Gastrocnemius medialis (tissue), 4 donors: ENCODE measurements around the gene PTPN12. TPM values are rescaled to one million over a fixed set of nuclear protein-coding genes. Genes with fewer than 3 reads are reported as not detected.

Experiments used
- ATAC-seq, 2 donors: fragments of 150-250 bp; one replicate each; pipeline ENCODE4 v1.9.1; 2016
- DNase-seq, 2 donors: peaks; one replicate each; pipeline ENCODE4 v3.0.0-alpha.2; 2019
- H3K27ac ChIP-seq, 4 donors: fragments of 200-600 bp; sonication (generic); 1 replicate in 1 of 4; 2 replicates in 3 of 4; pipeline ENCODE4 v1.5.1; 2016 to 2018; ENCODE audit warnings: mild to moderate bottlenecking in 2 of 4, moderate library complexity in 1 of 4
- H3K27me3 ChIP-seq, 3 donors: fragments of 200-600 bp; sonication (generic) in 2 of 3; 1 replicate in 1 of 3; 2 replicates in 2 of 3; pipeline versions ENCODE4 v1.5.1 to v1.6.0; 2016 to 2019; ENCODE audit warnings: mild to moderate bottlenecking in 1 of 3, moderate library complexity in 1 of 3
- H3K36me3 ChIP-seq, 2 donors: fragments of 200-600 bp; sonication (generic) in 1 of 2; one replicate each; pipeline ENCODE4 v1.5.1; 2017 to 2018
- H3K4me1 ChIP-seq, 2 donors: fragments of 200-600 bp; sonication (generic) in 1 of 2; one replicate each; pipeline ENCODE4 v1.5.1; 2016 to 2017; ENCODE audit warnings: mild to moderate bottlenecking in 2 of 2
- H3K4me3 ChIP-seq, 4 donors: fragments of 200-600 bp; sonication (generic) in 3 of 4; 1 replicate in 1 of 4; 2 replicates in 3 of 4; pipeline ENCODE4 v1.5.1; 2016 to 2019; ENCODE audit warnings: mild to moderate bottlenecking in 2 of 4
- H3K9me3 ChIP-seq, 3 donors: fragments of 200-600 bp; sonication (generic) in 2 of 3; 1 replicate in 1 of 3; 2 replicates in 2 of 3; pipeline ENCODE4 v1.5.1; 2016 to 2019
- POLR2A ChIP-seq, 2 donors: fragments of 450-650 bp; IDR thresholded peaks; one replicate each; pipeline ENCODE4 v1.6.1; 2017; ENCODE audit warnings: antibody characterized with exemption in 2 of 2, mild to moderate bottlenecking in 2 of 2, moderate library complexity in 2 of 2
- in situ Hi-C, 4 donors: fragments of 200-750 bp; cut with MboI; loops; one replicate each; pipeline versions ENCODE4 v1.15.0 to v1.8.0; 2017; ENCODE audit warnings: low sequenced_read_pairs in 4 of 4
- intact Hi-C: fragments of 100-400 bp; cut with DNase I; formaldehyde crosslinking; loops from one replicate; pipeline ENCODE4 v1.15.1; 2023; ENCODE audit warnings: low total_unique reads
- total RNA-seq, 4 donors: library from RNA; depleted of rRNA; stranded (reverse); fragments of >200 nt; gene quantifications; one replicate each; pipeline versions ENCODE4 v1.1.0 to v1.2.3, GENCODE V29; 2016
- TF ChIP-seq, protein P1 (sequence below), 5 experiments: fragments of 450-650 bp in 3 of 5; fragments of 200-600 bp in 2 of 5; sonication (generic) in 2 of 5; IDR thresholded peaks in 4 of 5; conservative IDR thresholded peaks in 1 of 5; 1 replicate in 4 of 5; 2 replicates in 1 of 5; pipeline ENCODE4 v1.5.1; 2016 to 2019; ENCODE audit warnings: antibody characterized with exemption in 5 of 5, mild to moderate bottlenecking in 3 of 5, moderate library complexity in 3 of 5

PTPN12 gene
- total RNA-seq, 4 donors from 2014 or later: 22.7 to 38.0 (median 27.7) TPM

DNA sequence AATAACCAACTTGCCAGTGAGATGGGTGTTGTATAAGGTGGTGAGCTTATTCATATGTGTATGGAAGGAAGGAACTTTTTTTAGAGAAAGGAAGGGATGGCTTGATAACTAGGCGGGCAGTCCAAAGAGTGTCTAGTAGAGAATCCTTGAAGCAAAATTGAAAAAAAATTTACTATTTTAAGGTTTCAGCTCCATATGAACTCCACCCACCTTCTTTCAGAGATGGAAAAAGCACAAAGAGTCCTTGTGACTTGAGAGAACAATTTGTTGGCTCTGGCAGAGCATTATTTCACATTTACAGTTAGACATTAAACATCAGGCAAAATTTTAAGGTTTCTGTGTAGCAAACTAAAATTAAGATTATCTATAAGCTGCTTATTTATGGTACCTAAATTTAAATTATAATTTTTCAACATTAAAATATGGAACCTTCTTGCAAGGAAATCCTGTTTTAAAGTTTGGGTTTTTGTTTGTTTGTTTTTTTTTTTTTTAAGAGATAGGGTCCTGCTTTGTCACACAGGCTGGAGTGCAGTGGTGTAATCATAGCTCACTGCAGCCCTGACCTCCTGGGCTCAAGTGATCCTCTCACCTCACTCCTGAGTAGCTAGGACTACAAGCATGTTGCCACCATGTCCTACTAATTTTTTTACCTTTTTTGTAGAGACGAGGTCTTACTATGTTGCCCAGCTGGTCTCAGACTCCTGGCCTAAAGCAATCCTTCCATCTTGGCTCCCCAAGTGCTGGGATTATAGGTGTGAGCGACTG lies 12.2 kb downstream of the PTPN12 start:
- Histone ChIP-seq H3K9me3 (no peaks in the 10 kb centered on the region), H3K4me1 (peaks cover 28 to 54% of the 10 kb centered on the region in 2 donors), H3K36me3 (no peaks in the 10 kb centered on the region), H3K27ac (peak overlapping the region in 3 of 4 donors; percentile 9 to 49 (median 18)), H3K27me3 (no peaks in the 10 kb centered on the region), H3K4me3 (no peak overlapping the region)
- intact Hi-C loops: no loop called here
- DNase-seq: no peak
- TF ChIP-seq, protein P1, sequence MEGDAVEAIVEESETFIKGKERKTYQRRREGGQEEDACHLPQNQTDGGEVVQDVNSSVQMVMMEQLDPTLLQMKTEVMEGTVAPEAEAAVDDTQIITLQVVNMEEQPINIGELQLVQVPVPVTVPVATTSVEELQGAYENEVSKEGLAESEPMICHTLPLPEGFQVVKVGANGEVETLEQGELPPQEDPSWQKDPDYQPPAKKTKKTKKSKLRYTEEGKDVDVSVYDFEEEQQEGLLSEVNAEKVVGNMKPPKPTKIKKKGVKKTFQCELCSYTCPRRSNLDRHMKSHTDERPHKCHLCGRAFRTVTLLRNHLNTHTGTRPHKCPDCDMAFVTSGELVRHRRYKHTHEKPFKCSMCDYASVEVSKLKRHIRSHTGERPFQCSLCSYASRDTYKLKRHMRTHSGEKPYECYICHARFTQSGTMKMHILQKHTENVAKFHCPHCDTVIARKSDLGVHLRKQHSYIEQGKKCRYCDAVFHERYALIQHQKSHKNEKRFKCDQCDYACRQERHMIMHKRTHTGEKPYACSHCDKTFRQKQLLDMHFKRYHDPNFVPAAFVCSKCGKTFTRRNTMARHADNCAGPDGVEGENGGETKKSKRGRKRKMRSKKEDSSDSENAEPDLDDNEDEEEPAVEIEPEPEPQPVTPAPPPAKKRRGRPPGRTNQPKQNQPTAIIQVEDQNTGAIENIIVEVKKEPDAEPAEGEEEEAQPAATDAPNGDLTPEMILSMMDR (IDR thresholded peaks at IDR 0.05 in 4 of 5, conservative IDR thresholded peaks at IDR 0.05 in 1 of 5): no peak
- TF ChIP-seq POLR2A (IDR thresholded peaks at IDR 0.05): no peak
- in situ Hi-C loops: loop anchor here in 1 of 4 donors (25.0 kb wide), 1 partner anchor 213 kb away; no protein-coding TSS in a partner anchor
- ATAC-seq: peak; percentile 36 to 56

- no peak overlapping the region for H3K27ac ChIP-seq
Measured at GRCh38 chr7:77550586-77550985, 13.5 kb downstream of the PTPN12 start.

GRCh38 chr7:77553123-77553522 lies 16.0 kb downstream of the PTPN12 start:
- no peak overlapping the region for H3K27ac ChIP-seq
- no peak for TF ChIP-seq POLR2A (IDR thresholded peaks at IDR 0.05)
- TF ChIP-seq, protein P1 (IDR thresholded peaks at IDR 0.05 in 4 of 5, conservative IDR thresholded peaks at IDR 0.05 in 1 of 5): no peak
- in situ Hi-C loops: no loop called here
- intact Hi-C loops: no loop called here
- H3K9me3 ChIP-seq: no peaks in the 10 kb centered on the region
- DNase-seq (no peak), ATAC-seq (no peak)
- peaks cover 15 to 33% of the 10 kb centered on the region in 2 donors for H3K4me1 ChIP-seq
- no peaks in the 10 kb centered on the region for H3K36me3 ChIP-seq
- H3K27me3 ChIP-seq: no peaks in the 10 kb centered on the region
- H3K4me3 ChIP-seq: no peak overlapping the region

More at GRCh38 chr7:77550586-77550985, 13.5 kb downstream of the PTPN12 start:
- ATAC-seq (no peak), DNase-seq (no peak)
- in situ Hi-C loops: no loop called here
- Histone ChIP-seq H3K27me3 (no peaks in the 10 kb centered on the region), H3K9me3 (no peaks in the 10 kb centered on the region), H3K4me3 (no peak overlapping the region), H3K4me1 (peaks cover 19 to 55% of the 10 kb centered on the region in 2 donors), H3K36me3 (no peaks in the 10 kb centered on the region)
- TF ChIP-seq POLR2A (IDR thresholded peaks at IDR 0.05): no peak
- TF ChIP-seq, protein P1 (IDR thresholded peaks at IDR 0.05 in 4 of 5, conservative IDR thresholded peaks at IDR 0.05 in 1 of 5): no peak
- intact Hi-C loops: no loop called here

GRCh38 chr7:77558284-77558967 lies 21.3 kb downstream of the PTPN12 start:
- intact Hi-C loops: no loop called here
- in situ Hi-C loops: no loop called here

More at GRCh38 chr7:77558284-77558967, 21.3 kb downstream of the PTPN12 start:
- peaks cover 11 to 27% of the 10 kb centered on the region in 2 donors for H3K4me1 ChIP-seq
- no peak overlapping the region for H3K4me3 ChIP-seq
- DNase-seq (no peak), ATAC-seq (no peak)
- no peaks in the 10 kb centered on the region for H3K36me3 ChIP-seq
- H3K27me3 ChIP-seq: no peaks in the 10 kb centered on the region
- H3K27ac ChIP-seq: no peak overlapping the region
- no peaks in the 10 kb centered on the region for H3K9me3 ChIP-seq
- TF ChIP-seq, protein P1 (IDR thresholded peaks at IDR 0.05 in 4 of 5, conservative IDR thresholded peaks at IDR 0.05 in 1 of 5): no peak
- TF ChIP-seq POLR2A (IDR thresholded peaks at IDR 0.05): no peak
